GM21528 (cell line): ENCODE results near the gene PCDHGB6.
"Not testable (repeated sequence)": the region's sequence is repeated elsewhere in the genome, so short reads cannot be mapped to it uniquely, and the experiment has no call there.

Experiments
- ATAC-seq: cut with Tn5 transposase; IDR thresholded peaks from one replicate; pipeline ENCODE4 v1.9.1; 2021; ENCODE audit warnings: mild to moderate bottlenecking, moderate library complexity; ENCODE audit not compliant: unreplicated experiment, low FRiP score

Gene PCDHGB6

GRCh38 chr5:141387557-141388311, 20.1 kb upstream of the PCDHGB6 start, which contains the start of gene PCDHGB4:
Gene PCDHGB4, plus strand, starts transcription at chr5:141387698. Its CDS starts 187 bp downstream, at chr5:141387885.
- not testable (repeated sequence) for ATAC-seq

GRCh38 chr5:141388661-141389060, 19.2 kb upstream of the PCDHGB6 start:
- no peak for ATAC-seq

- no peak for ATAC-seq
Observed at GRCh38 chr5:141389153-141390042, 18.4 kb upstream of the PCDHGB6 start.

- ATAC-seq = no peak
Observed at GRCh38 chr5:141392429-141393198, 15.2 kb upstream of the PCDHGB6 start, which contains the start of gene PCDHGA8. Gene PCDHGA8, plus strand, starts transcription at chr5:141392633. Its CDS starts 181 bp downstream, at chr5:141392814.

- ATAC-seq = no peak
Observed at GRCh38 chr5:141393267-141393666, 14.6 kb upstream of the PCDHGB6 start.

GRCh38 chr5:141394401-141395187, 13.2 kb upstream of the PCDHGB6 start:
- not testable (repeated sequence) for ATAC-seq

GRCh38 chr5:141397756-141398551, 9.9 kb upstream of the PCDHGB6 start, which contains the start of gene PCDHGB5:
Gene PCDHGB5, plus strand, starts transcription at chr5:141397947. Its CDS starts 181 bp downstream, at chr5:141398128.
- ATAC-seq = peak; percentile 64

- no peak for ATAC-seq
Observed at GRCh38 chr5:141398608-141399007, 9.2 kb upstream of the PCDHGB6 start.

- no peak for ATAC-seq
Observed at GRCh38 chr5:141399555-141400258, 8.1 kb upstream of the PCDHGB6 start.

- ATAC-seq = no peak
Observed at GRCh38 chr5:141402553-141403243, 5.1 kb upstream of the PCDHGB6 start, which contains the start of gene PCDHGA9. Gene PCDHGA9, plus strand, starts transcription at chr5:141402778. Its CDS starts 175 bp downstream, at chr5:141402953.

- no peak for ATAC-seq
Observed at GRCh38 chr5:141403387-141403786, 4.4 kb upstream of the PCDHGB6 start.

- ATAC-seq = no peak
Observed at GRCh38 chr5:141409598-141410306, 1.9 kb downstream of the PCDHGB6 start.

GRCh38 chr5:141411575-141411974, 3.8 kb downstream of the PCDHGB6 start:
- no peak for ATAC-seq

- peak; percentile 83 for ATAC-seq
Observed at GRCh38 chr5:141412854-141413539, 5.2 kb downstream of the PCDHGB6 start, which contains the start of gene PCDHGA10. Gene PCDHGA10, plus strand, starts transcription at chr5:141412987. Its CDS starts 189 bp downstream, at chr5:141413176.

GRCh38 chr5:141413540-141414069, 5.8 kb downstream of the PCDHGB6 start:
- no peak for ATAC-seq
